Endothelial cell of umbilical vein (primary cell): ENCODE measurements around the gene TMEM106C. TPM values are rescaled to one million over a fixed set of nuclear protein-coding genes. Genes with fewer than 3 reads are reported as not detected.

Source experiments
- BruUV-seq: library from RNA; stranded (reverse); fragments of 400-500 nt; replicated peaks from 2 replicates; lab custom pipeline; 2021; lab: Mats Ljungman, UMichigan
- CTCF ChIA-PET: fragments of 300-600, 350-600 bp; sonication (Branson Sonifier 250); formaldehyde crosslinking; loops from one replicate; lab custom pipeline; 2021; ENCODE audit warnings: antibody characterized with exemption, inconsistent platforms; lab: Charles Lee
- POLR2A ChIA-PET: fragments of 300-600, 350-600 bp; sonication (Branson Sonifier 250); formaldehyde crosslinking; loops from one replicate; lab custom pipeline; 2021; ENCODE audit warnings: antibody characterized with exemption, inconsistent platforms; lab: Charles Lee
- DNase-seq: peaks from one replicate; pipeline ENCODE4 v3.0.0-alpha.2; 2011; ENCODE audit warnings: low read depth, low spot score
- FAIRE-seq: peaks from 2 replicates; lab custom pipeline; 2011; peaks lifted over from hg19 to GRCh38; lab: Jason Lieb, UNC
- H2AFZ ChIP-seq: 2 replicates; pipeline ENCODE4 v1.6.0; 2012; ENCODE audit warnings: low read depth, low read length, control low read depth, inconsistent platforms
- H3K27ac ChIP-seq: 2 replicates; pipeline ENCODE4 v1.5.1; 2011; ENCODE audit warnings: low read depth, mild to moderate bottlenecking, control low read depth, low read length, moderate library complexity; ENCODE audit not compliant: insufficient read depth
- H3K27me3 ChIP-seq, 2 experiments: 2 replicates each; pipeline versions ENCODE4 v1.6.0 to v1.6.1; 2011; ENCODE audit warnings: low read length in 2 of 2, mixed read lengths in 1 of 2; ENCODE audit not compliant: control insufficient read depth in 2 of 2, insufficient read depth in 2 of 2
- H3K36me3 ChIP-seq, 2 experiments: 2 replicates in 1 of 2; 3 replicates in 1 of 2; pipeline ENCODE4 v1.5.1; 2011; ENCODE audit warnings: low read length in 2 of 2, mild to moderate bottlenecking in 1 of 2, moderate library complexity in 1 of 2; ENCODE audit not compliant: control insufficient read depth in 2 of 2, insufficient read depth in 2 of 2; ENCODE audit errors: extremely low read depth in 1 of 2
- H3K4me1 ChIP-seq: 3 replicates; pipeline ENCODE4 v1.5.1; 2011; ENCODE audit warnings: mild to moderate bottlenecking, low read length; ENCODE audit not compliant: control insufficient read depth, insufficient read depth; ENCODE audit errors: extremely low read depth
- H3K4me2 ChIP-seq: 2 replicates; pipeline ENCODE4 v1.6.1; 2011; ENCODE audit warnings: low read length, control low read depth, mixed read lengths; ENCODE audit not compliant: insufficient read depth
- H3K4me3 ChIP-seq, 3 experiments: fragments of 200-600 bp in 1 of 3; sonication (generic), shearing (Covaris generic) in 1 of 3; replicated peaks in 1 of 3; 2 replicates each; pipeline ENCODE4 v1.5.1; 2011 to 2016; ENCODE audit warnings: control low read depth in 3 of 3, low read length in 3 of 3, mild to moderate bottlenecking in 2 of 3, inconsistent platforms in 1 of 3, low read depth in 1 of 3, moderate library complexity in 1 of 3; ENCODE audit not compliant: insufficient read depth in 1 of 3
- H3K79me2 ChIP-seq: 2 replicates; pipeline ENCODE4 v1.6.0; 2012; ENCODE audit warnings: low read length, inconsistent platforms; ENCODE audit not compliant: control insufficient read depth, insufficient read depth
- H3K9ac ChIP-seq: replicated peaks from 2 replicates; pipeline ENCODE3; 2011; ENCODE audit warnings: low read length, control low read depth; ENCODE audit not compliant: insufficient read depth; ENCODE audit errors: extremely low read depth
- H3K9me1 ChIP-seq: replicated peaks from 3 replicates; pipeline ENCODE4 v1.6.0; 2011; ENCODE audit warnings: mild to moderate bottlenecking, low read length; ENCODE audit not compliant: control insufficient read depth, insufficient read depth; ENCODE audit errors: extremely low read depth
- H3K9me3 ChIP-seq: replicated peaks from 2 replicates; pipeline ENCODE4 v1.5.1; 2012; ENCODE audit warnings: low read length, inconsistent platforms; ENCODE audit not compliant: control insufficient read depth, insufficient read depth
- H4K20me1 ChIP-seq: replicated peaks from 2 replicates; pipeline ENCODE3; 2011; ENCODE audit warnings: mild to moderate bottlenecking, low read length; ENCODE audit not compliant: control insufficient read depth, insufficient read depth; ENCODE audit errors: extremely low read depth
- CTCF ChIP-seq, 2 donors: IDR thresholded peaks; 1 replicate in 1 of 2; 2 replicates in 1 of 2; pipeline ENCODE4 v1.5.1; 2011; ENCODE audit warnings: low read length in 2 of 2, mild to moderate bottlenecking in 2 of 2, moderate library complexity in 2 of 2, control low read depth in 1 of 2, inconsistent platforms in 1 of 2, low read depth in 1 of 2; ENCODE audit not compliant: insufficient read depth in 1 of 2; ENCODE audit errors: extremely low read depth in 1 of 2
- EZH2 ChIP-seq: IDR thresholded peaks from 2 replicates; pipeline ENCODE4 v1.6.1; 2012; ENCODE audit warnings: borderline replicate concordance, low read depth, mild to moderate bottlenecking, moderate library complexity, low read length, inconsistent platforms; ENCODE audit not compliant: severe bottlenecking
- FOS ChIP-seq: IDR thresholded peaks from 2 replicates; pipeline ENCODE4 v1.6.1; 2011; ENCODE audit warnings: mild to moderate bottlenecking, low read length, moderate library complexity, borderline replicate concordance; ENCODE audit not compliant: insufficient read depth
- GATA2 ChIP-seq: IDR thresholded peaks from 2 replicates; pipeline ENCODE4 v1.7.0; 2011; ENCODE audit warnings: low read depth, mild to moderate bottlenecking, moderate library complexity, mixed read lengths, low read length; ENCODE audit not compliant: insufficient read length, insufficient read depth
- JUN ChIP-seq: IDR thresholded peaks from 2 replicates; pipeline ENCODE4 v1.6.1; 2011; ENCODE audit warnings: borderline replicate concordance, low read depth; ENCODE audit not compliant: insufficient read length, insufficient read depth
- MAX ChIP-seq: IDR thresholded peaks from 2 replicates; pipeline ENCODE4 v1.6.1; 2011; ENCODE audit not compliant: insufficient read depth, insufficient read length
- MYC ChIP-seq: IDR thresholded peaks from one replicate; pipeline ENCODE4 v1.6.1; 2011; ENCODE audit warnings: mild to moderate bottlenecking, low read depth, low read length
- POLR2A ChIP-seq: IDR thresholded peaks from 2 replicates; pipeline ENCODE4 v1.6.1; 2012; ENCODE audit warnings: low read depth, mild to moderate bottlenecking, control low read depth, low read length
- POLR2AphosphoS5 ChIP-seq: IDR thresholded peaks from 2 replicates; pipeline ENCODE4 v1.6.1; 2012; ENCODE audit warnings: low read depth, mild to moderate bottlenecking, control low read depth, low read length, moderate library complexity; ENCODE audit not compliant: insufficient read depth
- dilution Hi-C: fragments of 300-500 bp; cut with MboI; formaldehyde crosslinking; loops from one replicate; pipeline ENCODE4 v1.15.0; 2019; ENCODE audit warnings: low sequenced_read_pairs; ENCODE audit not compliant: extremely low pct_ligation_motif_present
- intact Hi-C: fragments of 100-400 bp; cut with micrococcal nuclease; formaldehyde crosslinking; loops from one replicate; pipeline ENCODE4 v1.10.0; 2022
- polyA plus RNA-seq, 4 experiments: library from polyadenylated mRNA; depleted of rRNA in 3 of 4; stranded (reverse) in 3 of 4; unstranded in 1 of 4; fragments of >200 nt; gene quantifications; 2 replicates each; pipeline versions ENCODE4 v1.2.1 to v1.2.3, GENCODE V29; 2011 to 2012; ENCODE audit warnings: missing spikeins in 1 of 4
- total RNA-seq: library from RNA; stranded (reverse); gene quantifications from 2 replicates; pipeline ENCODE4 v1.2.3, GENCODE V29; 2021

The TMEM106C gene
- total and polyA plus RNA-seq, 2 donors (not counting 3 experiments of a cell fraction or from before 2014, with no cell fraction given) = 84.4 to 148 TPM

DNA sequence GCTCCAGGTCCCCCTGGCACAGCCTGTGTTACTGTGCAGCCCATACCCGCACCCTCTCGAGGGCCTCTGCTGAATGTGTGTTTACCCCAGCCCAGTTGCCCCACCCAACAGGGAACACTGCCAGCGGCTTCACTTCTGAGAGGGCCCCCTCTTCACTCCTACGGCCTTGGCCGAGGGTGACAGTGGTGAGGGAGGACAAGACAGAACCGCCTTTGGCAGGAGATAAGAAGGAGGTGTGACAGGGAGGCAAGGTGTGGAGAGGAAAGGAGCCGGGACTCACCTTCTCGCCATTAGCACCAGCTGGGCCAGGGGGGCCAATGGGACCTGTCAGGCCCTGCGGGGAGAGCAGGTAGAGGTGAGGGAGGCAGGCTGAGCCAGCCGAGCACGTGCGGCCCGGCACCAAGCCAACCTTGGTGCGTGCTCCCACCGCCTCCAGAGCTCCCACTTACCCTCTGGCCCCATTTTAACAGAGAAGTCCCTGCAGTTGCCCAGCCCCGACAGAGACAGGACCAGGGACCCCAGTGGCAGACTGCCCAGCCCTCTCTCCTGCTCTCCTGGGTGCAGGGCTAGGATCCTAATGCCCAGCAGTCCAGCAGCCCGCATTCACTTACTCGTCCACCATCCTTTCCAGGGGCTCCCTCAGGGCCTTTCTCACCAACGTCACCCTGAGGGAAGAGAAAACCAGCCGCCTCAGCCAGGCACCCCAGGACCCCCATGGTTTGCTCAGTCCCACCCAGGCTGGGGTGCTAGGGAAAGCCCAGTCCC is 18.3 kb downstream of the TMEM106C start:
- dilution Hi-C loops = no loop called here
- TF ChIP-seq MYC = no peak
- TF ChIP-seq POLR2A = no peak
- TF ChIP-seq MAX = no peak
- no peak for TF ChIP-seq CTCF (IDR thresholded peaks at IDR 0.05; ENCODE audit: extremely low read depth in 1 of 2, insufficient read depth in 1 of 2, low read depth in 1 of 2, low read length in 2 of 2)
- no peak for TF ChIP-seq EZH2
- no peak for TF ChIP-seq FOS
- TF ChIP-seq POLR2AphosphoS5 = no peak
- TF ChIP-seq JUN = no peak
- TF ChIP-seq GATA2 = no peak
- H3K9ac ChIP-seq = no peak overlapping the region
- H3K9me1 ChIP-seq = no peaks in the 10 kb centered on the region
- no peak overlapping the region for H3K27ac ChIP-seq
- no peaks in the 10 kb centered on the region for H3K36me3 ChIP-seq
- no TSS peak for BruUV-seq
- H3K4me3 ChIP-seq = no peak overlapping the region
- CTCF ChIA-PET = no interaction called here
- H3K79me2 ChIP-seq = no peaks in the 10 kb centered on the region
- H3K9me3 ChIP-seq = no peaks in the 10 kb centered on the region
- no peak for DNase-seq
- POLR2A ChIA-PET = no interaction called here
- no peak for FAIRE-seq
- no peaks in the 10 kb centered on the region for H3K4me1 ChIP-seq
- H2AFZ ChIP-seq = no peak overlapping the region
- H4K20me1 ChIP-seq = no peaks in the 10 kb centered on the region
- peaks cover 0 to 2% of the 10 kb centered on the region in 2 experiments for H3K27me3 ChIP-seq
- H3K4me2 ChIP-seq = no peak overlapping the region
- intact Hi-C loops = no loop called here
